Measurements from ENCODE around the gene DNAL1.

DNA sequence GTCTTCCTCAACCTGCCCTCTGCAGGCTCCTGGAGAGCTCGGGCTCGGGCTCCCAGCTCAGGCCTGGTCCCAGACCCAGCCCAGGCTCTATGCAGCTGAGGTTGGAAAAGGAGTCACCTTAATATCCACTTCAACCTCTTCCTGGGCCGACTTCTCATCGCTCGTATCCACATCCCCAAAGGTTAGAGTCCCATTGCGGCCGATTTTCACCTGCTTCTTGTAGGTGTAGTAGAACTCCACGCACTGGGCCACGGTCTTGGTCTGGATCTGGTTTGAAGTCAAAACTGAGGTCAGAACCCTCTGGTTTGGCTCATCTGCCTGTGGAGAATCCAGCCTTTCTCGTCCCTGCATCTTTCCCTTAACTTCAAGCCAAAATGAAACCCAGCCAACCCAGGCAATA lies 77.8 kb downstream of the DNAL1 start:
- no peak for TF ChIP-seq POLR2A (IDR thresholded peaks at IDR 0.05)
- TF ChIP-seq, protein P1, sequence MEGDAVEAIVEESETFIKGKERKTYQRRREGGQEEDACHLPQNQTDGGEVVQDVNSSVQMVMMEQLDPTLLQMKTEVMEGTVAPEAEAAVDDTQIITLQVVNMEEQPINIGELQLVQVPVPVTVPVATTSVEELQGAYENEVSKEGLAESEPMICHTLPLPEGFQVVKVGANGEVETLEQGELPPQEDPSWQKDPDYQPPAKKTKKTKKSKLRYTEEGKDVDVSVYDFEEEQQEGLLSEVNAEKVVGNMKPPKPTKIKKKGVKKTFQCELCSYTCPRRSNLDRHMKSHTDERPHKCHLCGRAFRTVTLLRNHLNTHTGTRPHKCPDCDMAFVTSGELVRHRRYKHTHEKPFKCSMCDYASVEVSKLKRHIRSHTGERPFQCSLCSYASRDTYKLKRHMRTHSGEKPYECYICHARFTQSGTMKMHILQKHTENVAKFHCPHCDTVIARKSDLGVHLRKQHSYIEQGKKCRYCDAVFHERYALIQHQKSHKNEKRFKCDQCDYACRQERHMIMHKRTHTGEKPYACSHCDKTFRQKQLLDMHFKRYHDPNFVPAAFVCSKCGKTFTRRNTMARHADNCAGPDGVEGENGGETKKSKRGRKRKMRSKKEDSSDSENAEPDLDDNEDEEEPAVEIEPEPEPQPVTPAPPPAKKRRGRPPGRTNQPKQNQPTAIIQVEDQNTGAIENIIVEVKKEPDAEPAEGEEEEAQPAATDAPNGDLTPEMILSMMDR (IDR thresholded peaks at IDR 0.05): no peak

All from prostate gland (tissue), 2 donors.